Stimulated activated CD8-positive, alpha-beta memory T cell treated with anti-CD3 and anti-CD28 coated beads, Interleukin-7, amount 100 ng/mL, for 48 hours (primary cell): Measurements from ENCODE around the gene RAB6A.
"Not testable (repeated sequence)": the region's sequence is repeated elsewhere in the genome, so short reads cannot be mapped to it uniquely, and the experiment has no call there.

ENCODE experiments used
- DNase-seq, 2 donors: peaks; one replicate each; pipeline ENCODE4 v3.0.0-alpha.2; 2020; ENCODE audit warnings: low read depth in 1 of 2; ENCODE audit errors: extremely low read depth in 1 of 2

The RAB6A gene

GRCh38 chr11:73729594-73730206 lies 31.2 kb downstream of the RAB6A start:
- DNase-seq = no peak

- DNase-seq = no peak
Observed at GRCh38 chr11:73728000-73728399, 32.9 kb downstream of the RAB6A start.

GRCh38 chr11:73726825-73727224 lies 34.0 kb downstream of the RAB6A start:
- DNase-seq = no peak

- no peak for DNase-seq
Observed at GRCh38 chr11:73717136-73717535, 43.7 kb downstream of the RAB6A start.

GRCh38 chr11:73716153-73717056 lies 44.5 kb downstream of the RAB6A start:
- no peak for DNase-seq

- no peak for DNase-seq
Observed at GRCh38 chr11:73715541-73715940, 45.3 kb downstream of the RAB6A start.

GRCh38 chr11:73710964-73711363 lies 49.9 kb downstream of the RAB6A start:
- no peak for DNase-seq

GRCh38 chr11:73705053-73705452 lies 55.8 kb downstream of the RAB6A start:
- DNase-seq = no peak

GRCh38 chr11:73693899-73694525 lies 66.9 kb downstream of the RAB6A start:
- no peak for DNase-seq

- DNase-seq = no peak
Observed at GRCh38 chr11:73680687-73681086, 80.2 kb downstream of the RAB6A start.

- DNase-seq = not testable (repeated sequence)
Observed at GRCh38 chr11:73676552-73676951, 84.3 kb downstream of the RAB6A start.

GRCh38 chr11:73671701-73672100 lies 89.2 kb downstream of the RAB6A start:
- no peak for DNase-seq

GRCh38 chr11:73670808-73671207 lies 90.1 kb downstream of the RAB6A start:
- no peak for DNase-seq

- DNase-seq = no peak
Observed at GRCh38 chr11:73667891-73668290, 93.0 kb downstream of the RAB6A start.

- no peak for DNase-seq
Observed at GRCh38 chr11:73664877-73665276, 96.0 kb downstream of the RAB6A start.

- DNase-seq = no peak
Observed at GRCh38 chr11:73663604-73664495, 97.0 kb downstream of the RAB6A start.

- DNase-seq = no peak
Observed at GRCh38 chr11:73662445-73663157, 98.3 kb downstream of the RAB6A start.

- peak; percentile 64 to 65 for DNase-seq
Observed at GRCh38 chr11:73661035-73661628, 99.7 kb downstream of the RAB6A start.

GRCh38 chr11:73660497-73661034 lies 100.3 kb downstream of the RAB6A start:
- no peak for DNase-seq
